Body of pancreas (tissue), 4 donors: ENCODE measurements around the gene SLC16A7. TPM values are rescaled to one million over a fixed set of nuclear protein-coding genes. Genes with fewer than 3 reads are reported as not detected.
A peak's percentile ranks its signal among the peaks of the same experiment; 100 is the strongest.

ENCODE experiments used
- ATAC-seq: fragments of 150-250 bp; one replicate; pipeline ENCODE4 v1.9.1; 2016
- DNase-seq, 4 donors: peaks; one replicate each; pipeline ENCODE4 v3.0.0-alpha.2; 2019
- H3K27ac ChIP-seq, 4 donors: fragments of 200-600 bp; sonication (generic); 1 replicate in 3 of 4; 2 replicates in 1 of 4; pipeline versions ENCODE4 v1.5.1 to v1.6.1; 2016 to 2019; ENCODE audit warnings: mild to moderate bottlenecking in 1 of 4, mixed read lengths in 1 of 4, moderate library complexity in 1 of 4
- H3K27me3 ChIP-seq, 2 donors: fragments of 200-600 bp; sonication (generic); one replicate each; pipeline ENCODE4 v1.6.0; 2016; ENCODE audit warnings: mild to moderate bottlenecking in 1 of 2
- H3K36me3 ChIP-seq, 2 donors: fragments of 200-600 bp; sonication (generic); replicated peaks in 1 of 2; 2 replicates each; pipeline ENCODE4 v1.5.1; 2016; ENCODE audit warnings: low read depth in 2 of 2; ENCODE audit not compliant: insufficient read depth in 1 of 2
- H3K4me1 ChIP-seq: fragments of 200-600 bp; sonication (generic); one replicate; pipeline ENCODE4 v1.6.0; 2016
- H3K4me3 ChIP-seq, 2 donors: fragments of 200-600 bp; sonication (generic); 1 replicate in 1 of 2; 2 replicates in 1 of 2; pipeline ENCODE4 v1.5.1; 2016 to 2019
- H3K9me3 ChIP-seq, 3 donors: fragments of 200-600 bp; sonication (generic); 1 replicate in 2 of 3; 2 replicates in 1 of 3; pipeline ENCODE4 v1.5.1; 2016
- POLR2A ChIP-seq, 3 donors: fragments of 450-650 bp; IDR thresholded peaks; one replicate each; pipeline ENCODE4 v1.6.1; 2016; ENCODE audit warnings: antibody characterized with exemption in 3 of 3, mild to moderate bottlenecking in 2 of 3
- WGBS, 2 donors: methylation state at CpG; one replicate each; pipeline ENCODE4 v1.1.5; 2017; 5-methylcytosine and 5-hydroxymethylcytosine counted together
- intact Hi-C: fragments of 100-400 bp; cut with DNase I; formaldehyde crosslinking; loops from one replicate; pipeline ENCODE4 v1.15.1; 2023
- total RNA-seq, 2 donors: library from RNA; depleted of rRNA; stranded (reverse); fragments of >200 nt; gene quantifications; one replicate each; pipeline ENCODE4 v1.1.0, GENCODE V29; 2016
- TF ChIP-seq, protein P1 (sequence below), 7 experiments: fragments of 450-650 bp in 4 of 7; fragments of 200-600 bp in 3 of 7; sonication (generic) in 3 of 7; IDR thresholded peaks; one replicate each; pipeline ENCODE4 v1.5.1; 2016 to 2019; ENCODE audit warnings: antibody characterized with exemption in 7 of 7

The SLC16A7 gene
- total RNA-seq, 2 donors from 2014 or later = 36.8 to 50.4 TPM

DNA sequence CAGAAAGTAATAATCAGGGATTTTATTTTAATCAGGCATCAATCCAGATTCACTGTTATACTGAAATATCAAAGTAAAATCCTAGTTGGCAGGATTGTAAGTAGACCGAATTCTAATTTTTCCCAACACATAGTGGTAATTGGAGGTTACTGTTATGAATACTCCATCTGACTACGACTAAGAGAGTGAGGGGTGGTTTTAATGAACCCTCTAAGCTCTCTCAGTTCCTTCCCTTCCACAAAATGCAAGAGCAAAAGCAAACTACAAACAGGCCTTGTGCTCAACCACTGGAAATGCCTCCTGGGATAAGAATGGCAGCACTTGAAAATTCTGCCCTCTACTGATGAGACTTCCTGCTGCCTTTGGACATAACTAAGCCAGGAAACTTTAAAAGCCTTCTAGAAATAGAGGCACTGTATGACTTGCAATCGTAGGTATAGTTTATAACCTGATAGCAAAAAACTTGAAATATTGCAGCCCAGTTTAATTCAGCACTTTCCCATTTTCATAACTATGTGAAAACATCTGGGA is 184.8 kb downstream of the SLC16A7 start:
- ATAC-seq (peak; percentile 48), DNase-seq (peak in 3 of 4 donors; percentile 16 to 39 (median 20))
- Histone ChIP-seq H3K36me3 (no peaks in the 10 kb centered on the region), H3K9me3 (no peaks in the 10 kb centered on the region), H3K27me3 (no peaks in the 10 kb centered on the region), H3K4me3 (no peak overlapping the region), H3K4me1 (no peaks in the 10 kb centered on the region), H3K27ac (no peak overlapping the region)
- WGBS, 2 donors = 54 to 58% methylated on average over 3 of the region's 3 CpGs
- TF ChIP-seq, protein P1, sequence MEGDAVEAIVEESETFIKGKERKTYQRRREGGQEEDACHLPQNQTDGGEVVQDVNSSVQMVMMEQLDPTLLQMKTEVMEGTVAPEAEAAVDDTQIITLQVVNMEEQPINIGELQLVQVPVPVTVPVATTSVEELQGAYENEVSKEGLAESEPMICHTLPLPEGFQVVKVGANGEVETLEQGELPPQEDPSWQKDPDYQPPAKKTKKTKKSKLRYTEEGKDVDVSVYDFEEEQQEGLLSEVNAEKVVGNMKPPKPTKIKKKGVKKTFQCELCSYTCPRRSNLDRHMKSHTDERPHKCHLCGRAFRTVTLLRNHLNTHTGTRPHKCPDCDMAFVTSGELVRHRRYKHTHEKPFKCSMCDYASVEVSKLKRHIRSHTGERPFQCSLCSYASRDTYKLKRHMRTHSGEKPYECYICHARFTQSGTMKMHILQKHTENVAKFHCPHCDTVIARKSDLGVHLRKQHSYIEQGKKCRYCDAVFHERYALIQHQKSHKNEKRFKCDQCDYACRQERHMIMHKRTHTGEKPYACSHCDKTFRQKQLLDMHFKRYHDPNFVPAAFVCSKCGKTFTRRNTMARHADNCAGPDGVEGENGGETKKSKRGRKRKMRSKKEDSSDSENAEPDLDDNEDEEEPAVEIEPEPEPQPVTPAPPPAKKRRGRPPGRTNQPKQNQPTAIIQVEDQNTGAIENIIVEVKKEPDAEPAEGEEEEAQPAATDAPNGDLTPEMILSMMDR (IDR thresholded peaks at IDR 0.05) = peak; percentile 9 to 55 (median 40)
- no peak for TF ChIP-seq POLR2A (IDR thresholded peaks at IDR 0.05)
- intact Hi-C loops = no loop called here

DNA sequence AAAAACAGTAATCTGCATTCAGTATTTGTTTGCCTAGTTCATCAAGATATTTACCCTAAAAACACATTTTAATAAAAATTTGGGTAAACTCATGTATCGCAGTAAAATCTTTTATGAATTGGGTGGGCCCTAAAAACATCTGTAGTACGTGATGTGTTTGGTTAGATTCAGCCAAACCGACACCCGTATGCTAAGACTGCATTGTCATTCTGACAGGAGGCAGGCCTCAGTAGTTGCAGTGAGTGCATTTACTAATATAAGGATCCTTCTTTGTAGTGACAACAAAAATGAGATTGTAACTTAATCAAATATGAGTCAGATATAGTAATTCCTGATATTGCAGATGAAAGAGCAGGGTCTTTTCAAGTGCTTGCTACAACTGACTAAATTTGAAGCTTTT is 191.8 kb downstream of the SLC16A7 start:
- TF ChIP-seq, protein P1 (IDR thresholded peaks at IDR 0.05) = no peak
- TF ChIP-seq POLR2A (IDR thresholded peaks at IDR 0.05) = no peak
- no peaks in the 10 kb centered on the region for H3K4me1 ChIP-seq
- intact Hi-C loops = no loop called here
- WGBS, 2 donors = 78 to 81% methylated on average over 4 of the region's 4 CpGs
- DNase-seq (no peak), ATAC-seq (no peak)
- no peaks in the 10 kb centered on the region for H3K36me3 ChIP-seq
- H3K27me3 ChIP-seq = no peaks in the 10 kb centered on the region
- no peak overlapping the region for H3K27ac ChIP-seq
- H3K4me3 ChIP-seq = no peak overlapping the region
- no peaks in the 10 kb centered on the region for H3K9me3 ChIP-seq

DNA sequence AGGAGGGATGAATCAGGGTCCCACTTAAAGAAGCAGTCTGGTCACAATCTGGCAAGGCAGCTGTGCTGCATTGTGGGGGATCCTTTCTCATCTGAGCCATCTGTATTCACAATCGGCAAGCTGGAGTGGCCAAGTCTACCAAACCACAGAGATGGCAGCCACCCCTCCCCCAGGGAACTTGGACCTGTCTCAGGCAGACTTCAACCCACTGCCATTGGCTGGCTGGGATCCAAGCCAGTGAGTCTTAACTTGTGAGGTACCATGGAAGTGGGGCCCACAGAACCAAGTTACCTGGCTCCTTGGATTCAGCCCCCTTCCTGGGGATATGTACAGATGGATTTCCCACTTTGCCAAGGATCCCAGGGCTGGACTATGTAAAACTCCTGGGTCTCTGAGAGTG is 196.8 kb downstream of the SLC16A7 start:
- no peaks in the 10 kb centered on the region for H3K36me3 ChIP-seq
- no peak overlapping the region for H3K27ac ChIP-seq
- TF ChIP-seq, protein P1 (IDR thresholded peaks at IDR 0.05) = no peak
- TF ChIP-seq POLR2A (IDR thresholded peaks at IDR 0.05) = no peak
- intact Hi-C loops = no loop called here
- ATAC-seq (no peak), DNase-seq (no peak)
- 100% methylated on average over 1 of the region's 1 CpG; no CpG with 5 or more reads in 1 of the 2 donors for WGBS, 2 donors
- no peak overlapping the region for H3K4me3 ChIP-seq
- peaks cover 0 to 10% (median 0%) of the 10 kb centered on the region in 3 donors for H3K9me3 ChIP-seq
- no peaks in the 10 kb centered on the region for H3K4me1 ChIP-seq
- no peaks in the 10 kb centered on the region for H3K27me3 ChIP-seq

DNA sequence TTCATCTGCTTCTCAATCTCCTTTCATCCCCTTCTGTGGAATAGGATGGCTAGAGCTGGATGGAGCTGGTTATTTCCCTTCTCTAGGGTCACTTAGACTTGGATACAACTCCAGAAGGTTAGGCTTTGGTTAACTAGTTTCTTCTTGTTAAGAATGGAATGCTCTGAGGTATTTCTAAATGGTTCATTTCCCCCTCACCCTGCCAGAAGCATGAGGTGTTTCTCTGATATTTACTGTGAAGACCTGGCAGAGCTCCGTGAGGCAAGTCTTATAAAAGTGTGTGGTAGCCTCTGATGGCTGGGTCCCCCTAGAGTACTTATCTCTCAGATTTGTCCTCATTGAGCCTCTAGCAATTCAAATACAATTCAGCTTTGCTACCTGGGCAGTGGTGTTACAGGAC is 207.9 kb downstream of the SLC16A7 start:
- Histone ChIP-seq H3K9me3 (peaks cover 0 to 6% (median 0%) of the 10 kb centered on the region in 3 donors), H3K36me3 (no peaks in the 10 kb centered on the region), H3K27me3 (no peaks in the 10 kb centered on the region), H3K4me1 (no peaks in the 10 kb centered on the region), H3K4me3 (no peak overlapping the region), H3K27ac (no peak overlapping the region)
- TF ChIP-seq POLR2A (IDR thresholded peaks at IDR 0.05) = no peak
- TF ChIP-seq, protein P1 (IDR thresholded peaks at IDR 0.05) = no peak
- 52 to 58% methylated on average over 1 of the region's 1 CpG for WGBS, 2 donors
- ATAC-seq (peak; percentile 15), DNase-seq (no peak)
- intact Hi-C loops = no loop called here

DNA sequence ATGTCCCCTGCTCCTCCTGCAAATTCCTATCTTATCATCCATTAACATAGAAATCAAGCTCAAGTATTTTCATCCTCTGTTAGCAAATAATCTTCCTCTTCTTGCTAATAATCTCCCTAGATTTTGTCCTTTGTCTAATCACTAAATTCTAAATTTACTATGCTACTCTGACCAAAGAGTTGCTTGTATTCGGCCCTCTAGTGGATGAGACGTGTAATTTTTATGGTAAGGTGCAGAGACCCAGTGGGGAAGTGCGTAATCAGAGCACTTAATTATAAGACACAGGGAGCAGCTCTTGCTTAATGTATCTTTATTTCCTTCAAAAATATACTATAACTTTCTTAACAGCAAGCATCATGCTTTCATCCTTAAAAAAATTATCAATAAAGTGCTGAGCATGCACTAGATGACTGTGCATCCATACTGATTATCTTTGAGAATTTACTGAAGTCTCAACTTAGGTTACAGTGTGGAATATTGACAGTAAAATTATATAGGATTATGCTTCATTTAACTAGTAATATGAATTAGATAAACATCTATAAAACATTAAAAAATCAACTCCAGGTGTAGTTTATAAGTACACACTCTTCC is 212.6 kb downstream of the SLC16A7 start:
- no peak overlapping the region for H3K4me3 ChIP-seq
- intact Hi-C loops = no loop called here
- H3K9me3 ChIP-seq = no peaks in the 10 kb centered on the region
- H3K27me3 ChIP-seq = no peaks in the 10 kb centered on the region
- WGBS, 2 donors = 8 to 16% methylated on average over 3 of the region's 3 CpGs
- ATAC-seq = peak; percentile 68
- no peaks in the 10 kb centered on the region for H3K36me3 ChIP-seq
- H3K4me1 ChIP-seq = no peaks in the 10 kb centered on the region
- no peak for TF ChIP-seq POLR2A (IDR thresholded peaks at IDR 0.05)
- TF ChIP-seq, protein P1 (IDR thresholded peaks at IDR 0.05) = peak in 6 of 7 experiments; percentile 56 to 72 (median 62)
- peak in 1 of 4 donors; percentile 25 for DNase-seq
- no peak overlapping the region for H3K27ac ChIP-seq
